ENCODE results near the gene TNFRSF4.

- TF ChIP-seq EHMT2 (IDR thresholded peaks at IDR 0.05) (no peak), ZNF253 (CRISPR knock-in tag; conservative IDR thresholded peaks at IDR 0.05) (no peak)
Observed at GRCh38 chr1:1246577-1247340, 32.8 kb upstream of the TNFRSF4 start, which contains the start of gene C1QTNF12.

Measured in K562 (cell line).